ENCODE data around the gene CACNA2D3.

CACNA2D3 gene

DNA sequence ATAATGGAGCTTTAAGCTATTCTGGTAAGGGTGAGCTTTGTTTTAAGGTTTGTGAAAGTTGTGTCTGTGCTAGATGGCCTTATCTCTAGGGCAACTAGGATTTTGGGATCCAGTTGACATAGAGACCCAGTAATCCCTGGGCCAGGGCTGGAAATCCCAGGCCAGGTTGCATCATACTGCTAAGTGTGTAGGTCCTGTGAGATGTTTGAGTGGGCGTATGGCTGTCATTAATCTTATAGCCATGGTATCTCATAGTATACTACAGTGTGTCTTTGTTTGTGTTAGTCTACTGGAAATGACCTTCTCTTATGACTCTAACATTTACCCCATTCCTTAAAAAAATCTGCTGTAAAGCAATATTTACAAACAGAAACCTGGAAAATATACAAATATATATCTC lies 151.4 kb downstream of the CACNA2D3 start:
- no peak for DNase-seq (ENCODE audit: low read depth in 2 of 2)

- DNase-seq (ENCODE audit: low read depth in 2 of 2), result no peak
These were observed 152.3 kb downstream of the CACNA2D3 start for GRCh38 chr3:54274607-54275006.

DNA sequence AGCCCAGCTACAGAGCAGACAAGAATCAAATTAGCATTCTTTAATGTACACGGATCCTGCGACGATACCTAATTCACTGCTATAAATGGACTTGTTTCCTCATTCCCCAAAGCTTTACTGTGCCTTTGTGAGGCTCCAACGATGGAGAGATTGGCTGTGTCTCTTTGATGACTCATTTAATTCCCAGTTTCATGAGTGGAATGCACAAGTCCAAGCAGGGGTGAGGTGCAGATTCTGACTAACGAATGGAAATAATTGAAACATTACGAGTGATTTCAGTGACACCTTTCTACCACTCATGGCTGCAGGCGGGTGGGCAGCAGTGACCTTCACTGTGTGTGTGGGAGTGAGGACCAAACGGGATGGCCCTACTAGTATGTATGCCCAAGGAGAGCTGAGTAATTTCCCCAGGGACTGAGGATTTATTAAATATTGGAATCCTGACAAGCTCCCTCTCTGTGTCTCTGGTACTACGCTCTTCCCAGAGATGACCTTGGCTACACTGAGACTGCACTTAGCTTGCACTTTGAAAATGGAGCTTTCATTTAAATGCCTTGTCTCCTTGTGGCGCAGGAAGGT lies 156.7 kb downstream of the CACNA2D3 start:
- DNase-seq (ENCODE audit: low read depth in 2 of 2), result no peak

GRCh38 chr3:54283470-54283869 lies 161.1 kb downstream of the CACNA2D3 start:
- DNase-seq (ENCODE audit: low read depth in 2 of 2), result no peak

DNA sequence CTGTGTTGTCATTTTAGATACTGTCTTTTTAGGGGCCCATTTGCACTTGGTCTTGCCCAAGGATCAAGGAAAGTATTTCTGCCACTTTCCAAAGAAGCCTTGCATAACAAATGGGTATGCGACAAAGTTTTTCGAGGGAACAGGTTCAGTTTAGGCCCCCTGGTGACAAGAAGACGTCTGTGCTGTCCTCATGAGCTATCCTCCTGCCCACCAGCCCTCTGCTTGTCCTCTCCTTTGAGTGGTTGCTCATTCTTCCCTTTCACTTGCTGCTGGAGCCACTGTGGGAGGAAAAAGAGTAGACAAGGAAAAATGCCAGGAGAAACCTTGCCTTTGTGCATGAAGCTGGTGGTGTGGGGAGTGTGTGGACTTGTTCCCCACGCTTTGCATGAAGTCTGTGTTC lies 171.9 kb downstream of the CACNA2D3 start:
- DNase-seq (ENCODE audit: low read depth in 2 of 2), result no peak

- DNase-seq (ENCODE audit: low read depth in 2 of 2), result no peak
These were observed 174.2 kb downstream of the CACNA2D3 start for GRCh38 chr3:54296531-54296930.

DNA sequence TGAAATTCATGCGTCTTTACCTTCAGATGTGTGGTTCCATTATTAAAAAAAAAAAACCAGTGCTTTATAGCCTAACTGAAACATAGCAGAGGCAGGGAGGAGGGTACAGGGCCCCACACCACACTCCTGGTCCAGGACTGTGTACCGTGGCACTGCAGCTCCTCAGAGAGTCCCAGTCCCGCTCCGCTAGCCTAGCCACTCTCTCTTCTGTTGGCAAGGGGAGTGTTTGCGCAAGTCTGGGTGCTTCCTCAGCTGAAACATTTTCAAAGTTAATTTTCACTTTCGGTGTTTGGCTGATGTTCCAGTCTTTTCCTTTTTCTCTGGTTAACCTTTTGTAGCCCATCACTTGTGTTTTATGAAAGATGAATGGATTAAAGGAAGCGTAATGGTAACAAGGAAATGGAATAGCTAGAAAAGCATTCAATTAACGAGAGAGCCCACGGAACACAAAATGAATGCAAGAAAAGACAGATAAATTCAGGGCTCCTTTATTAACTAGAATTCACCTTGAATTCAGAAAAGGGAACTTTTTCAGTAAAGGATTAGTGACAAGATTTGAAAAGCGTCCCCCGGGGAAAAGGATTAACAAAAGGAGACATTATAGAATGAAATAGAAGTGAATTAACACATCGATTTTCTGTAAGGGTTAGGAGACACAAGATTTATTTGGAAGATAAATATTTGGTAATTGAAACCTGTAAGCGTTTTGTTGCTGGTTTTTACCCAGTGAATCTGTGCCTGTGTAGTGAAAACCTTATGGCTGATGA lies 177.0 kb downstream of the CACNA2D3 start:
- no peak for DNase-seq (ENCODE audit: low read depth in 2 of 2)

- no peak for DNase-seq (ENCODE audit: low read depth in 2 of 2)
These were observed 181.4 kb downstream of the CACNA2D3 start for GRCh38 chr3:54303517-54304375.

DNA sequence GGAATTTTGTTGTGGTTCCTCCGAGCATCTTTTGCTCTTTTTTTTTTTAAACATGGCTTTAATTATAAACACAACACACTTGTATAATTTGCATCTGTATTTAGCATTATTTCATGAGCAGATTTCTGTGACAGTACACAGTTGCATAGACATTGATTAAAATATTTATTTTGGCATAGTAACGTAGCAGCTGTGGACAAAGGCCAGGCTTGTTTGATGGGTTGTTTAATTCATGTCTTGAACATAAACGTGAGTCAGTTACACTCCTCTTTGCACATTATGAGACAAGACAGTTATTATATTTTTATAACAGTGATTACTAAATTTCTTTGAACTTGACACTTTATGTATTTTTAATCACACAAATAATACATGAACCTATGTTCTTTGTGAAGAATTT lies 182.5 kb downstream of the CACNA2D3 start:
- no peak for DNase-seq (ENCODE audit: low read depth in 2 of 2)

DNA sequence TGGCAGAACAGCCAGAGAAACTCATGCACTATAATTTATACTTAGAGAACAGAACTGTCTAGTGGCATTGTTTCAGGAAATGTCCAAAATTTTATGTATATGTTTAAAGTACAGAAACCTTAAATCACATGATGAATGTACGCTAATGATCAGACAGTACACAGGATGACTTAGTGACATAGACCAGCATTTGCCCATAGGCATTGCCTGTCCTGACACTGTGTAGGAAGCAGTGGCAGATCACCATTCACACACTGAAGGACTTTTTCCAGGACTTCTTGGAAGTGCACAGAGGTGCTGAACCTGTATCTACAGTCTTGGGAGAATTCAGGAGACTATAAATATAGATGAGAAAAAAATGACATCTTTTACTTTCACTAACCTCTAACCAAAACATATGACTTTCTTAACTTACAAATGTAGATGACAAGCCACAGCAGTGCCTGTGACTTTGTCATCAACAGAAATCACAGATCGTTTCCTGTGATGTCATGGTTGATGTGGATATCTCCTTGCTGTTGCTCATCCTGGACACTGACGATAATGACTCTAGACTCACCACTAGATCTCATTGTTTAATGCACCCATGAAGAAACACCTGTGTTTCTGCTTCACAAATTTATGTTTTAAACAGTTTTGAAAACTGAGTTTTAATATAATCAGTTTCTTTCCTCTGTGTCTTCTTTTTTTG lies 183.2 kb downstream of the CACNA2D3 start:
- DNase-seq (ENCODE audit: low read depth in 2 of 2), result no peak

DNA sequence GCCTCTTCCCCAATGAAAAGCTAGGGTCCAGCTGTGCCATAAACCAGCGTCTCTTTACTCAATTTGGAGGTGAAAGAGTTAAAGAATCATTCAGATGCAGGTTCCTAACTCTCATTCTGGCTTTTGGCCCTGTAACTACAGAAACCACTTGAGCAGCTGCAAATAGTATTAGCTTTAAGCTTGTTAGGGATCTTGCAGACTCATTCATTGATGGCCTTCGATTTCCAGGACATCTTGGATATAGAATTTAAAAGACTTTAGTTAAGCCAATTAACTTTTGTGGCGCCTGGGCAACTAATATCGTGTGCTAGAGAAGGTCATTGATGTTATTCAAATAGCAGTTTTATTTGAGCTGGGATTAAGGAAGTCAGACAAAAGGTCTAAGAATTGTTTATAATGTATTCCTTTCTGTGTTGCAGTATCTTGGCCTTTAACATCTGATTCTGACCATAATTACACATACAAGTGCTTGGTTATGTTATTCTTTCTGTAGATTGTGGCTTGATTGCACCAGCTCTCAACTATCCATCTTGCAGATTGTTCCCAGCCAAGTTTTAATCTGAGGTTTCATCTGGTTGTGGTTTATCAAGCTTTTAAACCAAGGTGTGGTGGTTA lies 185.3 kb downstream of the CACNA2D3 start:
- DNase-seq (ENCODE audit: low read depth in 2 of 2), result no peak

GRCh38 chr3:54309601-54310000 lies 187.2 kb downstream of the CACNA2D3 start:
- DNase-seq (ENCODE audit: low read depth in 2 of 2), result no peak

GRCh38 chr3:54311211-54311747 lies 188.9 kb downstream of the CACNA2D3 start:
- no peak for DNase-seq (ENCODE audit: low read depth in 2 of 2)

GRCh38 chr3:54312156-54312899 lies 190.0 kb downstream of the CACNA2D3 start:
- DNase-seq (ENCODE audit: low read depth in 2 of 2), result no peak

- no peak for DNase-seq (ENCODE audit: low read depth in 2 of 2)
These were observed 191.1 kb downstream of the CACNA2D3 start for GRCh38 chr3:54313418-54313817.

DNA sequence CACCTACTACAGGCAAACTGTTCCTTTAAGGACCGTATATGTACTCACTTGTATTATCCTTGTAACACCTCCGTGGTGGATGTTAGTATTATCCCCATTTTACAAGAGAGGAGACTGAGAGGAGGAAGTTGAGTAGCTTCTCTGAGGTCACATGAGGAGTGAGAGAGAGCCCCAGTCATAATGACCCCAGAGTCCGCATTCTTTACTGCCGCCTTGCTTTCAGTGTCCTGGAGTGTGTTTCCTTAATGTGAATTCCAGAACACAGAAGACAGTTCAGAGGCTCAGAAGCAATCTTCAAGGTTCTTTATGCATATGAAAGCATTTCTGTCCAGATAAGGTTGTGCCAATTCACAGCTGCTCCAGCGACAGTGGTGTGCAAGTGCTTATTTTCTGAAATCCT lies 199.2 kb downstream of the CACNA2D3 start:
- no peak for DNase-seq (ENCODE audit: low read depth in 2 of 2)

DNA sequence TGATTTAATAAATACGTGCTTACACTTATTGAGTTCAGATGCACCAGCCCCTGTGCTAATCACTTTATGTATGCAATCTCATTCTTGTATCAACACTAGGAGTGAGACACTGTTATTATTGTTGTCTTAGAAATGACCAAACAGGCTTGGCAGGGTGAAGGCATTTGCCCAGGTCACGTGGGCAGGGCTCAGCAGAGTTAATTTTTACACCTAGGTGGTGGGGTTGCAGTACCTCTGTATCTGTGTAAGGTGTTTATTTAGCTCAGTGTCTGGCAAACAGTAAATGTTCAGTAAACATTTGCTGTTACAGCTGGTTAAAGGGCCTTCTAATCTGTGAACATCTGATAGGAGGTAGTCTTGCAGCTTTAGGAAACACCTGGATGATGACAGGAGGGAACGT lies 200.0 kb downstream of the CACNA2D3 start:
- DNase-seq (ENCODE audit: low read depth in 2 of 2), result no peak

DNA sequence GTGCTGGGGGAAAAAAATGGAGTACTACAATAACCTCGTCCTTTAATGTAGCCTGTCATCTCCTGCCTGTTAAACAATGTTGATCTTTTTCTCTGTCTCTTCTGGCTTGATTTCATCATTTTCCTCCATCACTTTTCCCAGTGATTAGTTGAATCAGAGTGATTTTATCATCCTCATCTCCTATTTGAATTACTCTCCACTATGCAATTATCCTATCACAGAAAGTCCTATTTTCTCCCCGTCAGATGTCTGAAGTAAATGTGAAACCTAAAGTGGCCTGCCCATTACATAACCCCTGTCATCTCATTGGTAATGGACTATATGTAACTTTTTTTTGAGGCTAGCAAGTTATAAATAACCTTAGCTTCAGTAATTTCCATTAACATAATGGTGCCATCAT lies 201.8 kb downstream of the CACNA2D3 start:
- DNase-seq (ENCODE audit: low read depth in 2 of 2), result no peak

DNA sequence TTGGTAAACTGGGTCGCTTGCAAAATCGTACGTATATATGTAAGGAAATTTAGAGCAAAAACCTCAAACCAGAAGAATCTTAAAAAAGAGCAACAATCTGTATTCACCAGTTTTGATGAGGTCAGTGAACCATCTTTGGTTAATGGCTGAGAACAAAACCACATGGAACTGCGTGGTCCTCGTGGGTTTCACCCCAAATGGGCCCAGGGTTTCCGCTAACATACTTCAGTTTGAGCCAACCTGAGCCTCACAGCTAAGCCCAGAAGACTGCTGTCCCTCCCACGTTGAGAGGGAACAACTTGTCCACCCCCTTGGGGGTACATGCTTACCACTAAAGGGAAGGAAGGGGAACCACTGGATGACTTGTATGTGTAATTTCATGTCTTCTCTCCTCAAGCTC lies 204.6 kb downstream of the CACNA2D3 start:
- no peak for DNase-seq (ENCODE audit: low read depth in 2 of 2)

DNA sequence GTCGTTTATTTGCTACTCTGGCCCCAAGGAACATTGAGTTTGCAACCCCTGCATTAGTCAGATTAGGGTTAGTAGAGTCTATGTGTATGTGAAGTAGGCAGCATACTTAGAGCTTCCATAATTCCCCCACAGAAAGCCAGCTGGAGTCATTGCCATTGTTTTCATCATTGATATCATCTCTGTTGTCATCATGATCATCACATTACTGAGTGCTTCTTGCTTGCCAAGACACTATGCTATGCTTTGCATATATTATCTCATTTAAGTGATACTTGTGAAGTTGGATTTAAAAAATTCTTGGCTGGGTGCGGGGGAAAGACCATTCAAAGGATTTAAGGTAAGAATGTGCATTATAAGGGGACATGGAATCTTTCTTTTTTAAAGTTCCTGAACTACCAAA lies 209.0 kb downstream of the CACNA2D3 start:
- DNase-seq (ENCODE audit: low read depth in 2 of 2), result no peak

DNA sequence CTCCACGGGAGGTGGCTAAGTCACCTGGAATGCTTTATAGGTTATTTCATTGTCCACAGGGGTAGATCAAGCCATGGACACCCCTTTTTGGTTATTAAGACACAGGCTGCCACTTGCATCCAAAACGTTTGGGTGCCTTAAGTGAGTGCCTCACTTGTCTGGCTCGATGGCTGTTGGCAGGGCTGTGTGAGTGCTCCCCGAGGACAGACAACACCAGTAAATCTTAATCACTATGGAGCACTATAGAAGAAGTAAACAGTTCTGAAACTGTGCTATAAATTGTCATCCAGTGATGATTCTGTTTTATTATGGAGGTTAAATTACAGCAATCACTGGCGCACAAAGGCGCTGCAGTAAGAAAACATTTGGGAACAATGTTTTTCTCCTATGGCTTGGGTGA lies 215.5 kb downstream of the CACNA2D3 start:
- DNase-seq (ENCODE audit: low read depth in 2 of 2), result no peak

Data from stimulated activated CD4-positive, alpha-beta T cell treated with anti-CD3 and anti-CD28 coated beads, Interleukin-1b, Interleukin-23, amount 100 ng/mL, for 4 hours (primary cell).